Spinal cord (tissue), 10 donors: ENCODE data around the gene PRRT4. TPM values are rescaled to one million over a fixed set of nuclear protein-coding genes. Genes with fewer than 3 reads are reported as not detected.

Source experiments
- DNase-seq, 6 donors: peaks; one replicate each; pipeline versions ENCODE4 v3.0.0 to v3.0.0-alpha.2; 2013 to 2015; ENCODE audit warnings: low spot score in 6 of 6, low read depth in 4 of 6
- H3K27ac ChIP-seq: one replicate; pipeline ENCODE4 v1.5.1; 2013; ENCODE audit warnings: low read depth, low read length, control low read depth
- H3K27me3 ChIP-seq: one replicate; pipeline ENCODE4 v1.6.1; 2013; ENCODE audit warnings: low read length; ENCODE audit not compliant: control insufficient read depth, insufficient read depth
- H3K36me3 ChIP-seq: one replicate; pipeline ENCODE4 v1.6.1; 2013; ENCODE audit warnings: low read length; ENCODE audit not compliant: control insufficient read depth, insufficient read depth
- H3K4me1 ChIP-seq: one replicate; pipeline ENCODE4 v1.6.1; 2013; ENCODE audit warnings: low read length; ENCODE audit not compliant: control insufficient read depth, insufficient read depth
- H3K4me3 ChIP-seq: one replicate; pipeline ENCODE4 v1.5.1; 2013; ENCODE audit warnings: low read depth, low read length, control low read depth
- H3K9me3 ChIP-seq: one replicate; pipeline ENCODE4 v1.6.1; 2013; ENCODE audit warnings: low read length; ENCODE audit not compliant: control insufficient read depth, insufficient read depth
- WGBS: methylation state at CpG from one replicate; pipeline ENCODE4 v1.1.5; 2013; ENCODE audit warnings: missing lambda C conversion rate; ENCODE audit not compliant: insufficient coverage; 5-methylcytosine and 5-hydroxymethylcytosine counted together
- polyA plus RNA-seq, 2 donors: library from polyadenylated mRNA; unstranded; fragments of 120-200 nt; gene quantifications; one replicate each; pipeline ENCODE4 v1.2.1, GENCODE V29; 2013; ENCODE audit not compliant: insufficient read length in 2 of 2
- total RNA-seq, 2 donors: library from RNA; depleted of rRNA in 1 of 2; stranded (reverse); fragments of 120-200 nt in 1 of 2; fragments of >200 nt in 1 of 2; gene quantifications; one replicate each; pipeline versions ENCODE4 v1.2.3 to v1.2.4, GENCODE V29; 2013 to 2014
- donor health status: healthy.

PRRT4 gene
- total and polyA plus RNA-seq, 4 donors, result 4.0 to 43.8 (median 20.9) TPM

DNA sequence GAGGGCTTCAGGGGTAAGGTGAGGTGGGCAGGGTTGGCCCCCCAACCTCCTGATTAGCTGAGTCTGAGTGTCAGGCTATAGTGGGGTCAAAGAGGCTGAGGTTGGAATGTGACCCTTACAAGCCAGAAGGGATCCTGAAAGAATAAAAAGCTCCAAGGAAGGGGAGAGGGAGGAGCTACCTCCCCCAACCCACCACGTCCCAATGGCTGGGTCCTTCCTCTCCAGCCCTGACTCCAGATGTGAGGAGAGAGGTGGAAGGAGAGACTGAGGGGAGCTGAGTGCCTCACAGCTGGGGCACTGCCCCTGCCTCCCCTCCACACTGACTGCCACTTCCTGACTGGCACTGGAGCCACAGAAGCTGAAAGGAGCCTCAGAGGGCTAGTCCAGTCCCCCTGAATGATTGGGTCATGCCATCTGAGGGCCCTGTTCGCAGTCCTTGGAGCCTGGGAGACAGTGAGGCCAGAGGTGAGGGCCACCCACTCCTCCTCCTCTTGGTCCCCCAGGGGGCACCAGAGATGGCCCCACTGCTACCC lies 27.7 kb upstream of the PRRT4 start:
- Histone ChIP-seq H3K27me3 (peaks cover 5% of the 10 kb centered on the region), H3K27ac (no peak overlapping the region), H3K4me1 (peaks cover 21% of the 10 kb centered on the region), H3K4me3 (no peak overlapping the region), H3K9me3 (no peaks in the 10 kb centered on the region), H3K36me3 (peaks cover 30% of the 10 kb centered on the region)
- WGBS, result 85% methylated on average over 1 of the region's 2 CpGs
- DNase-seq, result no peak

DNA sequence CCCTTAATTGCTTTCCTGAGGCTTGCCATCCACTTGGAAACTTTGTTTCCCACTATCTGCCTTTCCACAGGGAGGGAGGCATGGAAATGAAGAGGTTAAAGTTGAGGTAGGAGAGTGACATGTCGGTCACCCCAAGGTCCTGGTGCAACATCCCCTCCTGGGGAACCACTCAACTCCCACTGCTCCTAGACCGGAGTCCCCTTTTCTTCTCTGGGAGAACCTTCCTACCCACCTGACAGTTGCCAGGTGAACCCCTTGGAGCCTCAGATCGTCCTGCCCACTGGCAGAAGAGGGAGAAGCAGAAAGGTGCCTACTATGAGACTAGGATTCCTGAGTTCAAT lies 26.6 kb upstream of the PRRT4 start:
- Histone ChIP-seq H3K36me3 (peaks cover 21% of the 10 kb centered on the region), H3K4me1 (peaks cover 25% of the 10 kb centered on the region), H3K4me3 (no peak overlapping the region), H3K27ac (no peak overlapping the region), H3K27me3 (peaks cover 5% of the 10 kb centered on the region), H3K9me3 (no peaks in the 10 kb centered on the region)
- no peak for DNase-seq
- WGBS, result 28% methylated on average over 2 of the region's 3 CpGs

DNA sequence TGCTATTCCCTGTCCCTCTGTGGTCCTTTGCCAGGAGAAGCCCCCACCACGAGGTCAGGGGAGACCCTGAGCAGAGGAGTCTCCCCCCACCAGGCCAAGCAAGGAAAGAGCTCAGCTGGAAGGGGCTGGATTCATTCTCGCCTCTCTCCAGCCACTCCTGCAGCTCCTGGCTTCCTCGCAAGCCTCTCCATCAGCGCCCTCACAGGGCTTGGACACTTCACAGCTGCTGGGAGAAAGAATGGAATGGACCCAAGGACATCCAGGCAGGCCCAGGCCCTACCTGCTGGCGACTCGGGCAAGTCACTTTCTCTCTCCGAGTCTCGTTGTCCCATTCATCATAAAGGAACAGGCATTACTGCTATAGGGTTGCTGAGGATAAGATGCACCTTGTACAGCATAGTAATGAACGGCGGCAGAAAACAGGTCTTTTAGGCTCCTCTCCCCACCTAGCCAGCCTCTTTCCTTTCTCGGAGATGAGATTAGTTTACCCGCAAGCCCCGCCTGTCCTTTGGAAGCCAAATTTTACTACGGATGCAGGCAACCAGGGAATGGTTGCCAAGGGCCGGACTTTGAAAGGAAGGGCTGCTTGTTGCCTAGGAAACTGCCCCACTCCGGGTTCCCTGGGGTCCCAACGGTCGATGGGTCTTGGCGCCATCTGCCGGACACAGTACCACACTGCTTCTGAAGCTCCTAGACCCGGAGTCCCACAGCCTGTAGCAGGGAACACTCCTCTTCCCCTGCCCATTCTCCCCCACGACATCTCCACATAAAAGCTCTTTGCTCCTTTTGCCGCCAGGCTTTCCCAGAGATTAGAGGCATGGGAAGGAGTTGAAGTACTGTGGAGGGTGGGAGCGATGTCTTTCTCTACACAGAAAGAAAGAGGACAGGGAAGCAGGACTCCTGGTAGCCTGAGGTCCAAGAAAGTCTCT lies 26.0 kb upstream of the PRRT4 start:
- Histone ChIP-seq H3K27me3 (peaks cover 5% of the 10 kb centered on the region), H3K9me3 (no peaks in the 10 kb centered on the region), H3K4me3 (no peak overlapping the region), H3K36me3 (peaks cover 14% of the 10 kb centered on the region), H3K27ac (peak overlapping the region; percentile 36), H3K4me1 (peaks cover 25% of the 10 kb centered on the region)
- WGBS, result 5% methylated on average over 19 of the region's 24 CpGs
- peak; percentile 80 to 97 (median 86) for DNase-seq

DNA sequence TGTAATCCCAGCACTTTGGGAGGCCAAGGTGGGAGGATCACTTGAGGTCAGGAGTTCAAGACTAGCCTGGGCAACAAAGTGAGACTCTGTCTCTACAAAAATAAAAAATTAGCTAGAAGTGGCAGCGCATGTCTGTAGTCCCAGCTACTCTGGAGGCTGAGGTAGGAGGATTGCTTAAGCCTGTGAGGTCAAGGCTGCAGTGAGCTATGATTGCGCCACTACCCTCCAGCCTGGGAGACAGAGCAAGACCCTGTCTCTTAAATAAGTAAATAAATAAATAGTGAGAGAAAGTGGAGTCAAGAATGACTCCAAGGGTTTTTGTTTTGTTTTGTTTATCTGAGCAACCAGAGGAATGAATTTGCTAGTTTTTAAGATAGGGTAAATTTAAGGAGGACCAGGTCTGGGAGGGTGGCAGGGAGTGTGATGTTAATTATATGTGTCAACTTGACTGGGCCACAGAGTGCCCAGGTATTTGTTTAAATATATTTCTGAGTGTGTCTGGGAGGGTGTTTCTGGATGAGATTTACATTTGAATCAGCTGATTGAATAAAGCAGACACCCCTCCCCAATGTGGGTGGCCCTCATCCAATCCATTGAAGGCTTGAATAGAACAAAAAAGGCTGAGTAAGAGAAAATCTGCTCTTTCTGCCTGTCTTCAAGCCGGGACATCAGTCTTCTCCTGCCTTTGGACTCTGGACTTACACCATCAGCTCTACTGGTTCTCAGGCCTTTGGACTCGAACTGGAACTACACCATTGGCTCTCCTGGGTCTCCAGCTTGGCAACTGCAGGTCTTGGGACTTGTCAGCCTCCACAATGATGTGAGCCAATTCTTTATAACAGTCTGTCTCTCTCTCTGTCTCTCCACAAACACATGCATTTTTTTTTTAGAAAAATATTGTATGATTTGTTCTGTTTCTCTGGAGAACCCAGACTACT lies 24.8 kb upstream of the PRRT4 start:
- peaks cover 5% of the 10 kb centered on the region for H3K27me3 ChIP-seq
- peaks cover 25% of the 10 kb centered on the region for H3K4me1 ChIP-seq
- H3K9me3 ChIP-seq, result no peaks in the 10 kb centered on the region
- no peak overlapping the region for H3K4me3 ChIP-seq
- WGBS, result 54% methylated on average over 2 of the region's 4 CpGs
- DNase-seq, result no peak
- peaks cover 5% of the 10 kb centered on the region for H3K36me3 ChIP-seq
- no peak overlapping the region for H3K27ac ChIP-seq

DNA sequence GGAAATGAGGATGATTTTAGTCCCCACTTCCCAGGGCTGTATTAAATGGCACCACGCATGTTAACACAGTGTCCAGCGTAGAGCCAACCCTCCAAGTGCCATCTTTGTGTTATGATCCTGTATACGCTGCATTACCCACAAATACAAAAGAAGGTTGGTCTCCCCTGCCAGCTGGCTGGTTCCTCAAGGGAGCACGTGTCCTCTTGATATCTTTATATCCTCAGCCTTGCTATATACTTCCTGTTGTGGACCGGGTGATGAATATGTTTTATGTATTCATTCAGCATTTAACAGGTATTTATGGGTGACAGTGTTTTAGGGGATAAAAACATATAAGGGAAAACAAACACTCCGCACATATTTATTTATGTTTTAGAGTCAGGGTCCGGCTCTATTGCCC lies 23.2 kb upstream of the PRRT4 start:
- Histone ChIP-seq H3K36me3 (peaks cover 3% of the 10 kb centered on the region), H3K9me3 (no peaks in the 10 kb centered on the region), H3K27me3 (peaks cover 5% of the 10 kb centered on the region), H3K4me3 (no peak overlapping the region), H3K4me1 (peaks cover 26% of the 10 kb centered on the region), H3K27ac (no peak overlapping the region)
- DNase-seq, result no peak
- 94% methylated on average over 3 of the region's 7 CpGs for WGBS

DNA sequence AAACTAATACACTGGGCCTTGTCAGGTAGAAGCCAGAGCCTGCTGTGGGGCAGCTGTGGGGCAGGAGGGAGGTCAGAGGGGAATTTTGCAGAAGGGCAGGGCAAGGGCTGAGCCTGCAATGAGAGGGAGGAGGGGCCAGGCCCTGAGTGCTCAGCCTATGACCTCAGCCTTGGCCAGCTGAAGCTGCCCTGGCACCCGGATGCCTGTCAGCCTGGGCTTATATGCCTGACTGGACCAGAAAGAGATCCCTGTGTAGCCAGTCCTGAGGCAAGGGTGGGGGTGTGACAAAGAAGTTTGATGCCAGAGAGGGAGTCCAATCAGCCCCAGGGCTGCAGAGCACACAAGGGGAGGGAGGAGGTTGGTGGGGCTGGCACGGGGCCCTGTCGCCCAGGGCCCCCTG lies 22.3 kb upstream of the PRRT4 start:
- 67% methylated on average over 1 of the region's 3 CpGs for WGBS
- no peak overlapping the region for H3K27ac ChIP-seq
- no peaks in the 10 kb centered on the region for H3K36me3 ChIP-seq
- no peaks in the 10 kb centered on the region for H3K9me3 ChIP-seq
- H3K27me3 ChIP-seq, result peaks cover 5% of the 10 kb centered on the region
- no peak overlapping the region for H3K4me3 ChIP-seq
- H3K4me1 ChIP-seq, result peaks cover 19% of the 10 kb centered on the region
- peak in 1 of 6 donors; percentile 35 for DNase-seq

DNA sequence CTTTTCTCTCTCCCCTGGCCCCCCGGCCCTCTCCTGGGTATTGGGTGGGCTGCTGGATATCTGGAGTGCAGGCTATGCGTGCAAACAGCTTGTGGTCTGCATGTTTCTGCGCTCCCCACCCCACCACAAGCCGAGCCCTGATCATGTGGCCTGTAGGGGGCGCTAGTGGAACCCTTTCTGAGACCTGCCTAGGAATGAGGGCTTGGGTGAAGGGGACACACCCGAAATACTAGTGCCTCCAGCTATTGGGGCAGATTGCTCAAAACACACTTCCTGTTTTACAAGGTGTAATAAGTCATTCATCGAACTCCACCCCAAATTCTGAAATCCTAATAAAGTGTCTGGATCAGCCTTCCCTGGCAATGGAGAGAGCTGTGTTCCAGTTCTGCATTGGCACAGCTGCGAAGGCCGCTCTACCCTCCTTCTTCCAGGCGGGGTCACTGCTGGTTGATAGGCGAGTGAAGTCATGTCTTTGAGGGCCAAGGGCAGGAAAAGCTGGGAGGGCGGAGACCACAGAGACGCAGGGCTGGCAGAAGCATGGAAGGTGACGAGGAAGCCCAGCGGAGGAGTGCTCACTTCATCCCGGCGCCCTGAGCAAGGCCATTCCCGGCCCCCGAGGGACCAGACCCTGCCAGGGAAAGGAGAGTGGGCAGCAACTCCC lies 19.8 kb upstream of the PRRT4 start:
- 86% methylated on average over 8 of the region's 19 CpGs for WGBS
- no peaks in the 10 kb centered on the region for H3K9me3 ChIP-seq

DNA sequence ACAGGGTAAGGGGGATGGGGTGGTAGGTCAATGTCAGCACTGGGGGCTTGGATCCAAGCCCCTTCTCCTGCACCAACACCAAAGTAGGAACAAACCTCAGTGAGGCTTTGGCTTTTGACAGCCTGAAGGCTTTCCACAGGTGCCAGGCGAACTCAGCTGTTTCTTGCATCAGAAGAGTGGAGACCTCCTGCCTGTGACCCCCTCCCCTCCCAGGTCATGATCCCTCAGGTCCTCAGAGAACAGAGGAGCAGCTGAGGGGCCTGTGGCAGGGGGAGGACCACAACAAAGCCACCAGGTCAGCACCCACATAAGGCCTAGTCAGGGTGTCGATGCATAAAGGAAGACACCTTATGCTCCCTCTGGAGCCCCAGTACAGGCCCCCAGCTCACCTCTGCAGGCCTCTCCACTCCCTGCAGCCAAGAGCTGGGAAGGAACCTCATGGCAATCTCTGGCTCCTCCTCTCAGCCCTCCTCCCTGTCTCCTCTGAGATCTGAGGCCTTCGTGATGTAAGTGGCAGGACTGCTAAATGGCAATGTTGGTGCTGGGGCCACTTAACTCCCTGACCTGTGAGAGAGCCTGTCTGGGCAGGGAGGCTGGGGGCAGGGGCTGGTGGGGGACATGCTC lies 19.1 kb upstream of the PRRT4 start:
- no peaks in the 10 kb centered on the region for H3K36me3 ChIP-seq
- no peak for DNase-seq
- no peak overlapping the region for H3K4me3 ChIP-seq
- H3K27me3 ChIP-seq, result no peaks in the 10 kb centered on the region
- peaks cover 8% of the 10 kb centered on the region for H3K4me1 ChIP-seq
- no peaks in the 10 kb centered on the region for H3K9me3 ChIP-seq
- no peak overlapping the region for H3K27ac ChIP-seq
- WGBS, result 83% methylated on average over 1 of the region's 3 CpGs

More for the DNA sequence above, 19.8 kb upstream of the PRRT4 start:
- H3K4me1 ChIP-seq, result peaks cover 8% of the 10 kb centered on the region
- H3K27me3 ChIP-seq, result no peaks in the 10 kb centered on the region
- H3K4me3 ChIP-seq, result no peak overlapping the region
- no peak for DNase-seq
- H3K27ac ChIP-seq, result no peak overlapping the region
- no peaks in the 10 kb centered on the region for H3K36me3 ChIP-seq
